ENCODE data around the gene PPP1R12B.

The PPP1R12B gene

DNA sequence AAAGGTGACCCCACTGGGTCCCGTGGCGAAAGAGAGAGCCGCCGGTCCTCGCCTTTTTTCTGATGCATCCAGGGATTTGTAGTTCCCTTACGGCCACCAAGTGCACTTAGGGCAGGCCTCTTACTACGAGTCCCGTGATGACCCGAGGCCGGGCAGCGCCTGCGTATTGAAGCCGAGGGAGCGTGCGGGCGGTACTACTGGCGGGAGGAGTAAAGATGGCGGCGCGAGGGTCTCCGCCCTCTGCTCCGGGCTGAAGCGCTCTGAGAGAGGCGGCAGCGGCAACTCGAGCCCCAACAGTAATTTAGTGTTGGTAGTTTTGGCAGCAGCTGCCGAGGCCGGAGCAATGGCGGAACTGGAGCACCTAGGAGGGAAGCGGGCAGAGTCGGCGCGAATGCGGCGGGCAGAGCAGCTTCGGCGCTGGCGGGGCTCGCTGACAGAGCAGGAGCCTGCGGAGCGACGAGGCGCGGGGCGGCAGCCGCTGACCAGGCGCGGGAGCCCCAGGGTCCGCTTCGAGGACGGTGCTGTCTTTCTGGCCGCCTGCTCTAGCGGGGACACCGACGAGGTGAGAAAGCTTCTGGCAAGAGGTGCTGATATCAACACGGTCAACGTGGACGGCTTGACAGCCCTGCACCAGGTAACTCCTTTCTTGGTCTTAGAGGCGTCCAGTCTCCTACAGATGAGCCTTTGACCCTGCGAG lies at the start of gene PPP1R12B:
Gene PPP1R12B (plus strand): TSS at position 191 of the 697 bp plus-strand sequence. CDS start 153 bp downstream, at position 344.
- DNase-seq (ENCODE audit: low read depth), result peak; percentile 88

DNA sequence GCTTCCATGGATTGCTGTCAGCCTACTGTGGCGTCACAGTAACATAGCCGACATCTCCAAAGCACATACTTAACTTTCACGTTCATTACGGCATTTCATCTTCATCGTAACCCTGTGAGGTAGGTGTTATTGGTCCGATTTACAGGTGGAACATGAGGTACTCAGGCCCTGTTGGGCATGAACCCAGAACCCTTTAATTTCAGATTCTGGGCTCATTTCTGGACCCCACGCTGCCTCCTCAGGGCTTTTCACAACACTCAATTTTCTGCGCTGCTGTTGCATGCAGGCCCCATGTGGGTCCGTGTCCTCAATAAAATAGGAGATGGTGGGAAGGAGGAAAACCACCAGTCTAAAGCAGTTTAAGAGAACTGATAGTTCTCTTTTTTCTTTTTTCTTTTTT lies 46.3 kb upstream of the PPP1R12B start:
- no peak for DNase-seq (ENCODE audit: low read depth)

GRCh38 chr1:202304375-202304774 lies 44.1 kb upstream of the PPP1R12B start:
- no peak for DNase-seq (ENCODE audit: low read depth)

DNA sequence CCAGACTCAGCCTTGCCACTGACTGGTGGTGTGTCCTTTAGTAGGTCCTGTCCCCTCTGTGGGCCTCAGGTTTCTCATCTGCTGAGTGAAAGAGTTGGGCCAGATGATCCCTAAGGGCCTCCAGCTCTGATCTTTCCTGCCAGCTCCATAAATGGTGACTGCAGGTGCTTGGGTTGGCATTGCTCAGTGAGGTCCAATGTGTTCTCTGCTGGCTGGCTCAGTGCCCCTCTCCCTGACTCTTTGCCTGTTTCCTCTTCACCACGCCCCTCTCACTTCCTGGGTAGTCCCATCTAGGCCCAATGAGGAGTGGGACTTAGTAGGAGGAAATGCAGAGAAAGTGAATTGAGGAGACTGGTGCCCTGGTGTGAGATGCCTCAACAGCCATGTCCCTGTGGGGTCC lies 43.3 kb upstream of the PPP1R12B start:
- no peak for DNase-seq (ENCODE audit: low read depth)

GRCh38 chr1:202306535-202307345 lies 41.8 kb upstream of the PPP1R12B start:
- no peak for DNase-seq (ENCODE audit: low read depth)

DNA sequence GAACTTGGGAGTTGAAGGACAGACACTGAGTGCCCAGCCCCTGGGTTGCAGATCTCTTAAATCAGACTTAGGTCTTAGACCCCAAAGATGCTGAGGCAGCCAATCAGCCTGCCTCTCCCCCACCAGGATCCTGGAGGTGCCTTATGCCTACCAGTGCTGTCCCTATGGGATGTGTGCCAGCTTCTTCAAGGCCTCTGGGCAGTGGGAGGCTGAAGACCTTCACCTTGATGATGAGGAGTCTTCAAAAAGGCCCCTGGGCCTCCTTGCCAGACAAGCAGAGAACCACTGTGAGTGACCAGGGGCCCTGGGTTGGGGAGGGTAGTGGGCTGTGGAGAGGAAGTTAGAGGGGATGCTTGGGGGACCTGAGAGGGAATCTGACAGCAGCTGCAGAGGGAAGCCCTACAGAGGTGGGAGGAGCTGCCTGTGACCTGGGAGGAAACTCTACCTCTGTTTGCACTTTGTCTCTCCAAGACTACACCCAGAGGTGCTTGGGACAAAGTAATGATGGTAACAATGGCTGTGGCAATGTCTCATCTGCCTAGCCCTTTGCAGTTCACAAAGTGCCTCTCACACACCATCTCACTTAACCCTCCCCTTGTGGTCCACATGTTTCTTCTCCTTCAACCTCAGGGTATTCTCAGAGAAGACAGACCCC lies 38.3 kb upstream of the PPP1R12B start:
- DNase-seq (ENCODE audit: low read depth), result no peak

- DNase-seq (ENCODE audit: low read depth), result no peak
Observed at GRCh38 chr1:202310746-202311145, 37.8 kb upstream of the PPP1R12B start.

GRCh38 chr1:202311875-202312635 lies 36.4 kb upstream of the PPP1R12B start:
- DNase-seq (ENCODE audit: low read depth), result no peak

GRCh38 chr1:202315576-202316168 lies 32.8 kb upstream of the PPP1R12B start:
- peak; percentile 68 for DNase-seq (ENCODE audit: low read depth)

- DNase-seq (ENCODE audit: low read depth), result no peak
Observed at GRCh38 chr1:202316186-202316585, 32.3 kb upstream of the PPP1R12B start.

DNA sequence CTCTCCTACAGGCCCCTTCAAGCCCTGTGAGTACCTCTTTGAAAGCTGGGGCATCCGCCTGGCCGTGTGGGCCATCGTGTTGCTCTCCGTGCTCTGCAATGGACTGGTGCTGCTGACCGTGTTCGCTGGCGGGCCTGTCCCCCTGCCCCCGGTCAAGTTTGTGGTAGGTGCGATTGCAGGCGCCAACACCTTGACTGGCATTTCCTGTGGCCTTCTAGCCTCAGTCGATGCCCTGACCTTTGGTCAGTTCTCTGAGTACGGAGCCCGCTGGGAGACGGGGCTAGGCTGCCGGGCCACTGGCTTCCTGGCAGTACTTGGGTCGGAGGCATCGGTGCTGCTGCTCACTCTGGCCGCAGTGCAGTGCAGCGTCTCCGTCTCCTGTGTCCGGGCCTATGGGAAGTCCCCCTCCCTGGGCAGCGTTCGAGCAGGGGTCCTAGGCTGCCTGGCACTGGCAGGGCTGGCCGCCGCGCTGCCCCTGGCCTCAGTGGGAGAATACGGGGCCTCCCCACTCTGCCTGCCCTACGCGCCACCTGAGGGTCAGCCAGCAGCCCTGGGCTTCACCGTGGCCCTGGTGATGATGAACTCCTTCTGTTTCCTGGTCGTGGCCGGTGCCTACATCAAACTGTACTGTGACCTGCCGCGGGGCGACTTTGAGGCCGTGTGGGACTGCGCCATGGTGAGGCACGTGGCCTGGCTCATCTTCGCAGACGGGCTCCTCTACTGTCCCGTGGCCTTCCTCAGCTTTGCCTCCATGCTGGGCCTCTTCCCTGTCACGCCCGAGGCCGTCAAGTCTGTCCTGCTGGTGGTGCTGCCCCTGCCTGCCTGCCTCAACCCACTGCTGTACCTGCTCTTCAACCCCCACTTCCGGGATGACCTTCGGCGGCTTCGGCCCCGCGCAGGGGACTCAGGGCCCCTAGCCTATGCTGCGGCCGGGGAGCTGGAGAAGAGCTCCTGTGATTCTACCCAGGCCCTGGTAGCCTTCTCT lies 30.3 kb upstream of the PPP1R12B start:
- no peak for DNase-seq (ENCODE audit: low read depth)

DNA sequence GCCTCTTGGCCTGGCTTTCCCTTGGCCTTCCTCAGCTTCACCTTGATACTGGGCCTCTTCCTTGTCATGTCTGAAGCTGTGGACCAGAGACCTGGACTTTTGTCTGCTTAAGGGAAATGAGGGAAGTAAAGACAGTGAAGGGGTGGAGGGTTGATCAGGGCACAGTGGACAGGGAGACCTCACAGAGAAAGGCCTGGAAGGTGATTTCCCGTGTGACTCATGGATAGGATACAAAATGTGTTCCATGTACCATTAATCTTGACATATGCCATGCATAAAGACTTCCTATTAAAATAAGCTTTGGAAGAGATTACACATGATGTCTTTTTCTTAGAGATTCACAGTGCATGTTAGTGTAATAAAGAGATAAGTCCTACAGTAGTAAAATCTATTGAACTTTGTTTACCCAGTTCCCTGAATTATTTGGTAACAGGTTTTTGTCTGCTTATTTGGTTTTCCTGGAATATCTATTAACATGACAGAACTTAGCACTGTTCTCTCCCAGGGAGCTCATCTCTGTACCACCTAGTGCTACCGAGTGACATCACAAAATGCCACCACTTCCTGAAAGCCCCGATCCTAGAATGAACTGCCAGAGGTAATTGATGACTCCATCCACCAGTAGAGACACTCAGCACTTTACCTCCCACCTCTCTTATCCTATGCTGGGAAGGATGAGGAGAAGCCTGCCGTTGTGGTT lies 29.0 kb upstream of the PPP1R12B start:
- no peak for DNase-seq (ENCODE audit: low read depth)

GRCh38 chr1:202320081-202320405 lies 28.5 kb upstream of the PPP1R12B start:
- no peak for DNase-seq (ENCODE audit: low read depth)

DNA sequence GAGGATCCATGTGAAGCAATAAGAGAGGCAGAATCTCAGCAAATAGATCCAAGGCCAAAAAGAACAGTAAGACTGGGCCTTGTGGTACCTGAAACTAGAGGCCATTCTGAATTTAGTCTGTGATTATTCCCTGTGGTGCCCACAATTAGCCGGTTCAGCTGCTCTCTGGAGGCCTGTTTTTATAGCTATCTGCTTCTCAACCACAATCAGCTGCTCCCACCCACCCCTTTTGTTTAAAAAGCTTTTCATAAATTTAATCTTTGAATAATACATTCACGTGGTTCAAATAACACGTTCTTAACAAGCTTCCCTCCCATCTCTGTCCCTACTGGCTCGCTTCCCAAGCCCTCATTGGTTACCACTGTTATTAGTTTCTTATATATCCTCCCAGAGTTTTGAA lies 24.8 kb upstream of the PPP1R12B start:
- DNase-seq (ENCODE audit: low read depth), result no peak

DNA sequence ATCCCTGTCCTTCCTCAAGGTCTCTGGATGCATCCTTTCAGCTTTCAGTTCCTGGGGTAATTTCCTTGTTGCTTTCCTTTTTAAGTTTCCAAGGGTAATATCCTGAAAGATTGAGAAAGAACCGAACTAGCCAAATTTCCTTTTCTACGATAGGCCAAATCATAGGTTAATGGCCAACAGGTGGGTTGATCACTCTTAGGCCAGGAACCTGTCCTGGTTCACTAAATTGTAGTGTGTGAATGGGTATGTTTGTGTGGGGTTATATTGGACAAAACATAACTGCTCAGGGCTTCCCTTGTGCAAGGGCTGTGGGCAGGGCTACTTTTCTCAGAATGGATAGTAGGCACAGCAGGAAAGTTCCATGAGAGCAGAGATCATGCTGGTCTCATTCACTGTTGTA lies 23.9 kb upstream of the PPP1R12B start:
- DNase-seq (ENCODE audit: low read depth), result no peak

GRCh38 chr1:202329891-202330290 lies 18.6 kb upstream of the PPP1R12B start:
- DNase-seq (ENCODE audit: low read depth), result no peak

DNA sequence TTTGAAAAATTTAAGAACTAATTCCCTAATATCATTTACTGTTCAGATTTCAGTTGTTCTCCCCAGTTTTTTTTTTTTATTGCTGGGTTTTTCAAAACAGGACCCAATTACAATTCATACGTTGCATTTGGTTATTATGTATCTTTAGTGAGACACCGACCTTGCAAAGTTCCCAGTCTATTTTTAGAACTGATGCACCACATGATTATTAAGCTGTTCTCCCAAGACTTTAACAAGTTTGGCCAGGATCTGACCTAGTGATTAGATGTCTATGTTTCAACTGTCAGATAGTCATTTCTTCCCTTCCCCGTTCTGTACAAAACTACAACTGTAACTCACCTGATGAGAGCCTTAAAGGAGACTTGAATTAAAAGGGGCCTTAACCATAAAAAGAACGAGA lies 14.6 kb upstream of the PPP1R12B start:
- no peak for DNase-seq (ENCODE audit: low read depth)

DNA sequence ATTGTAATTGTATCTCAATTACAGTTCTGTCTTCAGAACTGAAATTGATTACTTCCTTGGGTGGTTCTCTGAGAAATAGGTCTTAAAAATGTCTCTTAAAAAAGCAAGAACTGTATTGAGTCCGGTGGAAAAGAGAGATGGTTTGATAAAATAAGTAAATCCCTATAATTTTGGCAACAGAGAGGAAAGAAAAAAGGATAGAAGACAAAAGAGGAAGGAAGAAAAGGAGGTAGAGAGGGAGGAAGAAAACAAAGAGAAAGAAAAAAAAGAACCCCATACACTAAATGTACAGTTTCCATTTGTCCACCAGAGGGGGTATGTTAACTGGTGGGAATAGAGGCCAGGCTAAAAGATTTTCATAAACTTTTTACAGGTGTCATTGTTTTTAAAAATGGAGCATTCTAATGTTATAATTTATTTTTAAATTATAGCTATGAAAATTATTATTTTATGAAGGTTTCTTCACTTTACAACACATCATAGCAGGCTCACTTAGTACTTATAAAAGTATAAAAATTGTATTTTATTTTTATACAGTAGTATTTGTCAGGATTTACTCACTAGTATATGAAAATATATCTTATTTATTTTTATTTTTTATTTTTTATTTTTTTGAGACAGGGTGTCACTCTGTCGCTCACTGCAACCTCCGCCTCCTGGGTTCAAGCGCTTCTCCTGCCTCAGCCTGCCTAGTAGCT lies 4.7 kb upstream of the PPP1R12B start:
- no peak for DNase-seq (ENCODE audit: low read depth)

GRCh38 chr1:202348005-202348508 lies 442 bp upstream of the PPP1R12B start:
- no peak for DNase-seq (ENCODE audit: low read depth)
